ENCODE measurements around the gene ZNF107. TPM values are rescaled to one million over a fixed set of nuclear protein-coding genes. Genes with fewer than 3 reads are reported as not detected.
"Not testable (repeated sequence)": the region's sequence is repeated elsewhere in the genome, so short reads cannot be mapped to it uniquely, and the experiment has no call there.

ZNF107 gene
- polyA plus RNA-seq, 5 donors, result 8.0 to 16.5 (median 11.0) TPM

- not testable (repeated sequence) for DNase-seq
Measured at GRCh38 chr7:64717896-64718295, 52.0 kb downstream of the ZNF107 start.

- DNase-seq, result no peak
Measured at GRCh38 chr7:64729089-64729848, 63.3 kb downstream of the ZNF107 start.

GRCh38 chr7:64733550-64734240, 67.8 kb downstream of the ZNF107 start:
- DNase-seq, result no peak

- no peak for DNase-seq
Measured at GRCh38 chr7:64736575-64736974, 70.6 kb downstream of the ZNF107 start.

GRCh38 chr7:64738403-64738802, 72.5 kb downstream of the ZNF107 start:
- not testable (repeated sequence) for DNase-seq

DNA sequence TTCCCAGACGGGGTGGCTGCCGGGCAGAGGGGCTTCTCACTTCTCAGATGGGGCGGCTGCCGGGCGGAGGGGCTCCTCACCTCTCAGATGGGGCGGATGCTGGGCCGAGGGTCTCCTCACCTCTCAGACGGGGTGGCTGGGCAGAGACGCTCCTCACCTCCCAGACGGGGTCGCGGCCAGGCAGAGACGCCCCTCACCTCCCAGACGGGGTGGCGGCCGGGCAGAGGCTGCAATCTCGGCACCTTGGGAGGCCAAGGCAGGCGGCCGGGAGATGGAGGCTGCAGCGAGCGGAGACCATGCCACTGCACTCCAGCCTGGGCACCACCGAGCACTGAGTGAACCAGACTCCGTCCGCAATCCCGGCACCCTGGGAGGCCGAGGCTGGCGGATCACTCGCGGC, 73.0 kb downstream of the ZNF107 start:
- not testable (repeated sequence) for DNase-seq

DNA sequence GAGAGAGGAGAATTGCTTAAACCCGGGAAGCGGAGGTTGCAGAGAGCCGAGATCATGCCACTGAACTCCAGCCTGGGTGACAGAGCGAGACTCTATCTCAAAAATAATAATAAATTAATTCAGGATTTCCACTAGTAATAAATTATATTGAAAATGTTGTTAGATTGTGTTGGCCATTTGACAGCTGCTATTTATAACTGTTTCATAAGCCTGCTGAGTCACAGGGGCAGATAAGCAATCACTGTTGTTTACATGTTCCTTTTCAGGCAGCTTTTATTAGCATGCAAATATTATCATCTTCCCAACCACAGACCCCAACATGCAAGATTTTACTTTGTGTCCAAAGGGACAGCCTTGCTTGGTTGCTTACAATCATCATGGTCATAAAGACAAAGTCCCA, 78.7 kb downstream of the ZNF107 start:
- no peak for DNase-seq

GRCh38 chr7:64747802-64748201, 81.9 kb downstream of the ZNF107 start:
- no peak for DNase-seq

DNA sequence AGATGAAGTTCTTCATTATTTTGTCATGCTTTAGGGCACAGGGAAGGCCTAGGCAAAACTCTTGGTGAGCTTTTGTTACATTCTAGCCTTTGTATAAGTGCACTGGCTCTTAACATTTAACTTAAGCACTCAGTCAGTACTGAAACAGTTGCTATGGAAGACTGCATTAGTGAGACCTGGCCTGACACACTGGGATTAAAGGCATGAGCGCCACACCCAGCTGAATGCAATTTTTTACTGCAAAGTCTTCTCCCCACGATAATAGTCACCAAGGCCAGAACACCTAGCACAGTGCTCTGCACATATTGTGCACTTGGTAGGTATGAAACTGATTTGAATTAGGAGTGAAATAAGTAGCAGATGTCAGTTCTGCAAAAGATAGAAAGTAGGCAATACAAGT, 87.1 kb downstream of the ZNF107 start:
- no peak for DNase-seq

- no peak for DNase-seq
Measured at GRCh38 chr7:64755865-64756264, 89.9 kb downstream of the ZNF107 start.

GRCh38 chr7:64758151-64758550, 92.2 kb downstream of the ZNF107 start:
- DNase-seq, result no peak

Other genes with a start within 250 kb of the ZNF107 start
- gene ZNF680, start 103.1 kb upstream of the ZNF107 start, polyA plus RNA-seq (ENCODE audit: insufficient read depth in 1 of 5, insufficient read length in 5 of 5, low replicate concordance in 1 of 5), result 10 to 100 TPM; 15.4 to 26.4 (median 18.6) TPM
- 10 to 100 TPM; 13.6 to 23.6 (median 19.8) TPM for gene ZNF138, start 128.3 kb downstream of the ZNF107 start, polyA plus RNA-seq (ENCODE audit: insufficient read depth in 1 of 5, insufficient read length in 5 of 5, low replicate concordance in 1 of 5)
- gene ZNF273, start 237.1 kb downstream of the ZNF107 start, polyA plus RNA-seq (ENCODE audit: insufficient read depth in 1 of 5, insufficient read length in 5 of 5, low replicate concordance in 1 of 5), result 10 to 100 TPM in 4 of 5 donors, 1 to 10 TPM in 1; 9.1 to 17.0 (median 14.3) TPM

Measured in right lung (tissue), 5 donors.